Trophoblast cell (in vitro differentiated cells and primary cell): ENCODE measurements around the gene PIR.

Source experiments
- DNase-seq, 2 donors: peaks; one replicate each; pipeline ENCODE4 v3.0.0-alpha.2; 2016
- H2AFZ ChIP-seq: 2 replicates; pipeline ENCODE4 v1.6.1; 2013; ENCODE audit warnings: low read length, moderate library complexity, mild to moderate bottlenecking; ENCODE audit not compliant: insufficient read depth, poor library complexity
- H2AK5ac ChIP-seq: 2 replicates; pipeline ENCODE4 v1.6.1; 2013; ENCODE audit warnings: mild to moderate bottlenecking, low read length
- H2BK120ac ChIP-seq: 2 replicates; pipeline ENCODE4 v1.6.1; 2013; ENCODE audit warnings: low read length, mild to moderate bottlenecking, moderate library complexity; ENCODE audit not compliant: insufficient read depth, poor library complexity
- H2BK12ac ChIP-seq: 2 replicates; pipeline ENCODE4 v1.6.1; 2013; ENCODE audit warnings: mild to moderate bottlenecking, low read length, moderate library complexity
- H2BK5ac ChIP-seq: 2 replicates; pipeline ENCODE4 v1.6.1; 2013; ENCODE audit warnings: low read length, low read depth, moderate library complexity, mild to moderate bottlenecking; ENCODE audit not compliant: poor library complexity
- H3K14ac ChIP-seq: 2 replicates; pipeline ENCODE4 v1.6.1; 2013; ENCODE audit warnings: mild to moderate bottlenecking, low read length
- H3K18ac ChIP-seq: 2 replicates; pipeline ENCODE4 v1.6.1; 2013; ENCODE audit warnings: mild to moderate bottlenecking, low read length
- H3K23ac ChIP-seq: 2 replicates; pipeline ENCODE4 v1.6.1; 2013; ENCODE audit warnings: low read length
- H3K27ac ChIP-seq: 2 replicates; pipeline ENCODE4 v1.5.1; 2013; ENCODE audit warnings: low read depth, mild to moderate bottlenecking, inconsistent platforms, low read length, moderate library complexity
- H3K27me3 ChIP-seq: 2 replicates; pipeline ENCODE4 v1.6.1; 2013; ENCODE audit warnings: inconsistent platforms, mild to moderate bottlenecking, low read length, moderate library complexity; ENCODE audit not compliant: insufficient read depth
- H3K36me3 ChIP-seq, 2 experiments: 1 replicate in 1 of 2; 2 replicates in 1 of 2; pipeline ENCODE4 v1.6.1; 2013; ENCODE audit warnings: low read length in 2 of 2, mild to moderate bottlenecking in 2 of 2, moderate library complexity in 1 of 2; ENCODE audit not compliant: insufficient read depth in 2 of 2, control insufficient read depth in 1 of 2
- H3K4ac ChIP-seq: 2 replicates; pipeline ENCODE4 v1.6.1; 2013; ENCODE audit warnings: low read depth, mild to moderate bottlenecking, low read length, moderate library complexity
- H3K4me1 ChIP-seq, 2 experiments: 1 replicate in 1 of 2; 2 replicates in 1 of 2; pipeline ENCODE4 v1.6.1; 2013; ENCODE audit warnings: low read length in 2 of 2, mild to moderate bottlenecking in 2 of 2, moderate library complexity in 1 of 2; ENCODE audit not compliant: insufficient read depth in 2 of 2, control insufficient read depth in 1 of 2
- H3K4me2 ChIP-seq: 2 replicates; pipeline ENCODE4 v1.6.1; 2013; ENCODE audit warnings: inconsistent platforms, mild to moderate bottlenecking, low read length, moderate library complexity
- H3K4me3 ChIP-seq: 2 replicates; pipeline ENCODE4 v1.5.1; 2013; ENCODE audit warnings: mild to moderate bottlenecking, low read depth, low read length, inconsistent platforms
- H3K79me1 ChIP-seq: one replicate; pipeline ENCODE4 v1.6.1; 2013; ENCODE audit warnings: low read length
- H3K79me2 ChIP-seq: 2 replicates; pipeline ENCODE4 v1.6.1; 2013; ENCODE audit warnings: low read length, mild to moderate bottlenecking; ENCODE audit not compliant: control insufficient read depth, insufficient read depth, poor library complexity
- H3K9ac ChIP-seq: 2 replicates; pipeline ENCODE4 v1.6.1; 2013; ENCODE audit warnings: mild to moderate bottlenecking, low read length
- H3K9me3 ChIP-seq: 2 replicates; pipeline ENCODE4 v1.6.1; 2013; ENCODE audit warnings: low read depth, mild to moderate bottlenecking, control low read depth, inconsistent platforms, low read length; ENCODE audit not compliant: insufficient read depth
- H4K12ac ChIP-seq: 2 replicates; pipeline ENCODE4 v1.6.1; 2013; ENCODE audit warnings: low read depth, mild to moderate bottlenecking, low read length, moderate library complexity
- H4K8ac ChIP-seq: 2 replicates; pipeline ENCODE4 v1.6.1; 2013; ENCODE audit warnings: low read depth, mild to moderate bottlenecking, low read length, moderate library complexity
- H4K91ac ChIP-seq: one replicate; pipeline ENCODE4 v1.6.1; 2013; ENCODE audit warnings: low read depth, mild to moderate bottlenecking, low read length, moderate library complexity
- WGBS: extraction: QIAGEN DNeasy Blood & Tissue Kit; methylation state at CpG from one replicate; pipeline ENCODE4 v1.1.7; 2013; ENCODE audit warnings: missing lambda C conversion rate; ENCODE audit not compliant: insufficient read length, insufficient coverage; ENCODE audit errors: extremely low coverage; 5-methylcytosine and 5-hydroxymethylcytosine counted together

PIR gene

GRCh38 chrX:15399962-15400391 lies 93.2 kb downstream of the PIR start:
- no peaks in the 10 kb centered on the region for H3K9me3 ChIP-seq
- no peaks in the 10 kb centered on the region for H3K4me1 ChIP-seq
- no peak for DNase-seq
- no peak overlapping the region for H2AK5ac ChIP-seq
- no peaks in the 10 kb centered on the region for H3K79me2 ChIP-seq
- H3K27me3 ChIP-seq = no peaks in the 10 kb centered on the region
- no peak overlapping the region for H3K18ac ChIP-seq
- no peak overlapping the region for H3K14ac ChIP-seq
- H2BK120ac ChIP-seq = no peak overlapping the region
- H2BK12ac ChIP-seq = no peak overlapping the region
- H4K91ac ChIP-seq = no peak overlapping the region
- H3K79me1 ChIP-seq = no peaks in the 10 kb centered on the region
- H3K4me3 ChIP-seq = no peak overlapping the region
- H3K27ac ChIP-seq = no peak overlapping the region
- no peak overlapping the region for H3K4ac ChIP-seq
- no peak overlapping the region for H3K4me2 ChIP-seq
- H2BK5ac ChIP-seq = no peak overlapping the region
- H2AFZ ChIP-seq = no peak overlapping the region
- WGBS = no CpG with 5 or more reads among the region's 3 CpGs
- no peak overlapping the region for H3K9ac ChIP-seq
- no peak overlapping the region for H4K12ac ChIP-seq
- H4K8ac ChIP-seq = no peak overlapping the region
- no peaks in the 10 kb centered on the region for H3K36me3 ChIP-seq
- H3K23ac ChIP-seq = no peak overlapping the region

DNA sequence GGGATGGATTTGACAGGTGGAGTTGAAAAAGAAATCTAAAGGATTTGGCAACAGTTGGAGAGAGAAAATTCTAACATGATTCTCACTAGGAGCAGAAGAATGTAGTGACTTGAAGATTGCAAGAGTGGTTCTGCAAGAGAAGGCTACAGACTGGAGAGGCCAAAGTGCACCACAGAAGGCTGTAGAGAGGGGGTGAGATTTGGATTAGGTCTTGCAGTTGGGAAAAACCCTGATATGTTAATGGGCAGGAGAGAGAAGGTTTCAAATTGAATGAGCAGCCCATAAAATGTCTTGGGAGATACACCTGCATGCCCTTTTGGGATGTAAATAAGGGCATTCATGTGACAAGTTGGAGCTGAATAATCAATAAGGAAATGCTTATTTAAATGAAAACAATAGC lies 94.3 kb downstream of the PIR start:
- no peak overlapping the region for H3K14ac ChIP-seq
- no peak overlapping the region for H4K91ac ChIP-seq

DNA sequence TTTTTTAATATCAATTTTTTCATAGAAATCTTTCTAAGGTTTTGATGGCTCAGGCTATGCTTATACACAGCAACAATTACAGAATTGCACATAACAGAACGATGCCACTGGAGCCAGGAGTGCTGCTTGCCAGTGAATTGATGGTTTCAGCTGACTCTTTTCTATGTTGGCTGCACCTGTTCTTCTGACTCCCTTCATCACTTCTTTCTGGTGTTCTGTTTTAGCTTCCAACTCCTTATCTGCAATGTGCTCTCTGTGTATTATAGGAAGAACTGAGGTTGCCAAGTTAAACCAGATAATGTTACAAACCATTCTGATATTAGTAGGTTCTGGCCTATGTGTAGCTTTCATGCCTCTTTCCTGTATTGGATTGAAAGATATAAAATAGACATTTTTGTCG lies 97.3 kb downstream of the PIR start:
- no peak overlapping the region for H4K12ac ChIP-seq
- no peak for DNase-seq
- no peak overlapping the region for H2BK12ac ChIP-seq
- H3K4ac ChIP-seq = no peak overlapping the region
- H2AFZ ChIP-seq = no peak overlapping the region
- no CpG with 5 or more reads among the region's 2 CpGs for WGBS
- no peak overlapping the region for H3K4me3 ChIP-seq
- no peak overlapping the region for H2BK120ac ChIP-seq
- H3K36me3 ChIP-seq = no peaks in the 10 kb centered on the region
- H4K8ac ChIP-seq = no peak overlapping the region
- no peak overlapping the region for H3K14ac ChIP-seq
- H3K9ac ChIP-seq = no peak overlapping the region
- H3K79me2 ChIP-seq = no peaks in the 10 kb centered on the region
- no peaks in the 10 kb centered on the region for H3K79me1 ChIP-seq
- no peaks in the 10 kb centered on the region for H3K27me3 ChIP-seq
- H2BK5ac ChIP-seq = no peak overlapping the region
- no peaks in the 10 kb centered on the region for H3K4me1 ChIP-seq
- no peak overlapping the region for H3K27ac ChIP-seq
- no peak overlapping the region for H3K18ac ChIP-seq
- H3K4me2 ChIP-seq = no peak overlapping the region
- H3K9me3 ChIP-seq = no peaks in the 10 kb centered on the region
- no peak overlapping the region for H2AK5ac ChIP-seq
- H4K91ac ChIP-seq = no peak overlapping the region
- no peak overlapping the region for H3K23ac ChIP-seq

More for the DNA sequence above, 94.3 kb downstream of the PIR start:
- Histone ChIP-seq H3K9me3 (no peaks in the 10 kb centered on the region), H2AFZ (no peak overlapping the region), H3K18ac (no peak overlapping the region), H3K4me1 (no peaks in the 10 kb centered on the region), H3K4me3 (no peak overlapping the region), H3K9ac (no peak overlapping the region), H2AK5ac (no peak overlapping the region), H3K27ac (no peak overlapping the region), H4K8ac (no peak overlapping the region), H3K4ac (no peak overlapping the region), H3K27me3 (no peaks in the 10 kb centered on the region), H2BK12ac (no peak overlapping the region), H3K36me3 (no peaks in the 10 kb centered on the region), H3K23ac (no peak overlapping the region), H2BK120ac (no peak overlapping the region), H2BK5ac (no peak overlapping the region), H3K4me2 (no peak overlapping the region), H3K79me2 (no peaks in the 10 kb centered on the region), H3K79me1 (no peaks in the 10 kb centered on the region), H4K12ac (no peak overlapping the region)
- DNase-seq = no peak

GRCh38 chrX:15391850-15392249 lies 101.3 kb downstream of the PIR start:
- Histone ChIP-seq H3K4me3 (no peak overlapping the region), H3K27ac (no peak overlapping the region), H2AK5ac (no peak overlapping the region), H3K36me3 (no peaks in the 10 kb centered on the region), H2BK5ac (no peak overlapping the region), H4K8ac (no peak overlapping the region), H3K79me1 (no peaks in the 10 kb centered on the region), H2BK12ac (no peak overlapping the region), H3K18ac (no peak overlapping the region), H4K12ac (no peak overlapping the region), H2AFZ (no peak overlapping the region), H3K14ac (no peak overlapping the region), H3K9me3 (no peaks in the 10 kb centered on the region), H3K4me1 (no peaks in the 10 kb centered on the region), H3K23ac (no peak overlapping the region), H4K91ac (no peak overlapping the region), H3K9ac (no peak overlapping the region), H3K27me3 (no peaks in the 10 kb centered on the region), H2BK120ac (no peak overlapping the region), H3K4me2 (no peak overlapping the region), H3K4ac (no peak overlapping the region), H3K79me2 (no peaks in the 10 kb centered on the region)
- DNase-seq = no peak
- no CpG with 5 or more reads among the region's 4 CpGs for WGBS
